IPS-20b (cell line): Measurements from ENCODE around the gene EFCAB3.
A peak's percentile ranks its signal among the peaks of the same experiment; 100 is the strongest.
"Not testable (repeated sequence)": the region's sequence is repeated elsewhere in the genome, so short reads cannot be mapped to it uniquely, and the experiment has no call there.

Experiments
- H3K27ac ChIP-seq: one replicate; pipeline ENCODE4 v1.5.1; 2013; ENCODE audit warnings: low read length
- H3K27me3 ChIP-seq: 2 replicates; pipeline ENCODE4 v1.6.1; 2013; ENCODE audit warnings: mild to moderate bottlenecking, low read length, inconsistent platforms; ENCODE audit not compliant: insufficient read depth
- H3K36me3 ChIP-seq: 2 replicates; pipeline ENCODE4 v1.6.1; 2013; ENCODE audit warnings: low read depth, mild to moderate bottlenecking, inconsistent platforms, low read length, moderate library complexity; ENCODE audit not compliant: insufficient read depth
- H3K4me1 ChIP-seq: 2 replicates; pipeline ENCODE4 v1.6.1; 2013; ENCODE audit warnings: mild to moderate bottlenecking, control low read depth, inconsistent platforms, low read length, moderate library complexity; ENCODE audit not compliant: insufficient read depth
- H3K4me3 ChIP-seq: 2 replicates; pipeline ENCODE4 v1.5.1; 2013; ENCODE audit warnings: mild to moderate bottlenecking, low read length, inconsistent platforms
- H3K9ac ChIP-seq: 2 replicates; pipeline ENCODE4 v1.6.1; 2013; ENCODE audit warnings: low read depth, mild to moderate bottlenecking, inconsistent platforms, low read length, moderate library complexity
- H3K9me3 ChIP-seq: 2 replicates; pipeline ENCODE4 v1.6.1; 2013; ENCODE audit warnings: mild to moderate bottlenecking, low read depth, low read length, inconsistent platforms; ENCODE audit not compliant: insufficient read depth

EFCAB3 gene

GRCh38 chr17:62380253-62380652 is at the start of gene EFCAB3:
TSS of gene EFCAB3 (plus strand) at chr17:62380553. CDS start at chr17:62382980, 2,427 bp downstream.
- no peak within 1 kb of the TSS for H3K4me3 ChIP-seq
- H3K36me3 ChIP-seq = no peaks in the 10 kb centered on the region
- no peaks in the 10 kb centered on the region for H3K4me1 ChIP-seq
- H3K27me3 ChIP-seq = no peaks in the 10 kb centered on the region
- no peak within 1 kb of the TSS for H3K9ac ChIP-seq
- no peak within 1 kb of the TSS for H3K27ac ChIP-seq
- no peaks in the 10 kb centered on the region for H3K9me3 ChIP-seq

- Histone ChIP-seq H3K36me3 (no peaks in the 10 kb centered on the region), H3K9ac (no peak overlapping the region), H3K27me3 (no peaks in the 10 kb centered on the region), H3K27ac (no peak overlapping the region), H3K9me3 (peaks cover 7% of the 10 kb centered on the region), H3K4me3 (no peak overlapping the region), H3K4me1 (no peaks in the 10 kb centered on the region)
These were observed 43.8 kb upstream of the EFCAB3 start for GRCh38 chr17:62336527-62336926.

- H3K9ac ChIP-seq = no peak overlapping the region
- no peaks in the 10 kb centered on the region for H3K9me3 ChIP-seq
- no peaks in the 10 kb centered on the region for H3K36me3 ChIP-seq
- no peaks in the 10 kb centered on the region for H3K4me1 ChIP-seq
- no peaks in the 10 kb centered on the region for H3K27me3 ChIP-seq
- no peak overlapping the region for H3K4me3 ChIP-seq
- H3K27ac ChIP-seq = no peak overlapping the region
These were observed 36.5 kb upstream of the EFCAB3 start for GRCh38 chr17:62343764-62344270.

- Histone ChIP-seq H3K9me3 (no peaks in the 10 kb centered on the region), H3K27me3 (no peaks in the 10 kb centered on the region)
These were observed 29.2 kb upstream of the EFCAB3 start for GRCh38 chr17:62351176-62351575.

GRCh38 chr17:62366191-62366590 is 14.2 kb upstream of the EFCAB3 start:
- H3K36me3 ChIP-seq = no peaks in the 10 kb centered on the region

More at GRCh38 chr17:62351176-62351575, 29.2 kb upstream of the EFCAB3 start:
- Histone ChIP-seq H3K4me1 (no peaks in the 10 kb centered on the region), H3K4me3 (no peak overlapping the region), H3K9ac (no peak overlapping the region), H3K36me3 (no peaks in the 10 kb centered on the region), H3K27ac (no peak overlapping the region)

GRCh38 chr17:62381561-62381960 is 1.2 kb downstream of the EFCAB3 start:
- Histone ChIP-seq H3K27me3 (no peaks in the 10 kb centered on the region), H3K36me3 (no peaks in the 10 kb centered on the region), H3K9ac (no peak overlapping the region), H3K9me3 (no peaks in the 10 kb centered on the region), H3K27ac (no peak overlapping the region), H3K4me3 (no peak overlapping the region), H3K4me1 (no peaks in the 10 kb centered on the region)

More at GRCh38 chr17:62366191-62366590, 14.2 kb upstream of the EFCAB3 start:
- no peaks in the 10 kb centered on the region for H3K27me3 ChIP-seq
- H3K4me1 ChIP-seq = no peaks in the 10 kb centered on the region
- no peak overlapping the region for H3K27ac ChIP-seq
- H3K9ac ChIP-seq = no peak overlapping the region
- H3K9me3 ChIP-seq = no peaks in the 10 kb centered on the region
- no peak overlapping the region for H3K4me3 ChIP-seq

- no peak overlapping the region for H3K9ac ChIP-seq
- no peak overlapping the region for H3K4me3 ChIP-seq
- no peak overlapping the region for H3K27ac ChIP-seq
- H3K27me3 ChIP-seq = no peaks in the 10 kb centered on the region
- H3K36me3 ChIP-seq = no peaks in the 10 kb centered on the region
- H3K4me1 ChIP-seq = no peaks in the 10 kb centered on the region
- H3K9me3 ChIP-seq = no peaks in the 10 kb centered on the region
These were observed 8.5 kb downstream of the EFCAB3 start for GRCh38 chr17:62388856-62389255.

- H3K27ac ChIP-seq = no peak overlapping the region
- H3K27me3 ChIP-seq = no peaks in the 10 kb centered on the region
- no peaks in the 10 kb centered on the region for H3K4me1 ChIP-seq
- no peak overlapping the region for H3K9ac ChIP-seq
- H3K4me3 ChIP-seq = no peak overlapping the region
- H3K36me3 ChIP-seq = no peaks in the 10 kb centered on the region
- H3K9me3 ChIP-seq = no peaks in the 10 kb centered on the region
These were observed 12.6 kb downstream of the EFCAB3 start for GRCh38 chr17:62392908-62393307.

GRCh38 chr17:62398891-62399290 is 18.5 kb downstream of the EFCAB3 start:
- Histone ChIP-seq H3K36me3 (no peaks in the 10 kb centered on the region), H3K4me1 (no peaks in the 10 kb centered on the region), H3K27me3 (no peaks in the 10 kb centered on the region), H3K9me3 (no peaks in the 10 kb centered on the region), H3K4me3 (no peak overlapping the region), H3K27ac (no peak overlapping the region), H3K9ac (no peak overlapping the region)

GRCh38 chr17:62405451-62405850 is 25.1 kb downstream of the EFCAB3 start:
- Histone ChIP-seq H3K9ac (no peak overlapping the region), H3K4me3 (no peak overlapping the region), H3K27me3 (no peaks in the 10 kb centered on the region), H3K9me3 (no peaks in the 10 kb centered on the region), H3K36me3 (no peaks in the 10 kb centered on the region), H3K4me1 (peaks cover 11% of the 10 kb centered on the region; the same call in 1 of the 2 replicates), H3K27ac (no peak overlapping the region)

- not testable (repeated sequence) for H3K4me3 ChIP-seq, H3K9me3 ChIP-seq, H3K36me3 ChIP-seq, H3K27ac ChIP-seq, H3K9ac ChIP-seq, H3K27me3 ChIP-seq, H3K4me1 ChIP-seq
These were observed 32.7 kb downstream of the EFCAB3 start for GRCh38 chr17:62413090-62413489.

GRCh38 chr17:62423647-62424461 is 43.5 kb downstream of the EFCAB3 start, which contains the start of gene METTL2A:
TSS of gene METTL2A (plus strand) at chr17:62423897. CDS start at chr17:62423903, 6 bp downstream.
- not testable (repeated sequence) for H3K27me3 ChIP-seq, H3K4me1 ChIP-seq, H3K27ac ChIP-seq, H3K9me3 ChIP-seq
- peaks cover 24% of the 10 kb centered on the region for H3K36me3 ChIP-seq
- H3K4me3 ChIP-seq = peak within 1 kb of the TSS; percentile 91
- H3K9ac ChIP-seq = peak within 1 kb of the TSS; percentile 94
